B cell (primary cell): ENCODE measurements around the gene FRMD7. TPM values are rescaled to one million over a fixed set of nuclear protein-coding genes. Genes with fewer than 3 reads are reported as not detected.

Experiments used
- ATAC-seq: fragments of 200-7000 bp; cut with Tn5 transposase; one replicate; pipeline ENCODE4 v1.10.0; 2021; ENCODE audit warnings: low read depth, mild to moderate bottlenecking, moderate number of reproducible peaks, moderate library complexity
- CTCF ChIA-PET: fragments of 350-600 bp; sonication (Branson Sonifier 250); formaldehyde crosslinking; loops from one replicate; lab custom pipeline; 2021; ENCODE audit warnings: antibody characterized with exemption, inconsistent platforms; lab: Charles Lee
- POLR2A ChIA-PET: fragments of 350-600 bp; sonication (Branson Sonifier 250); formaldehyde crosslinking; loops from one replicate; lab custom pipeline; 2021; ENCODE audit warnings: antibody characterized with exemption; lab: Charles Lee
- DNase-seq: peaks from one replicate; pipeline ENCODE4 v3.0.0; 2013
- H2AFZ ChIP-seq: 2 replicates; pipeline ENCODE4 v1.6.1; 2012; ENCODE audit warnings: mild to moderate bottlenecking, low read depth, low read length; ENCODE audit not compliant: insufficient read depth, poor library complexity, severe bottlenecking
- H3K27ac ChIP-seq, 2 donors: 1 replicate in 1 of 2; 2 replicates in 1 of 2; pipeline ENCODE4 v1.5.1; 2012 to 2013; ENCODE audit warnings: low read length in 2 of 2, mild to moderate bottlenecking in 2 of 2, moderate library complexity in 1 of 2
- H3K27me3 ChIP-seq, 4 experiments: fragments of 200-600 bp in 1 of 4; sonication (generic) in 1 of 4; replicated peaks in 1 of 4; 1 replicate in 2 of 4; 2 replicates in 2 of 4; pipeline versions ENCODE4 v1.6.1 to v1.7.0; 2013 to 2016; ENCODE audit warnings: low read length in 3 of 4, mild to moderate bottlenecking in 2 of 4, mixed read lengths in 1 of 4, moderate library complexity in 1 of 4; ENCODE audit not compliant: insufficient read depth in 4 of 4, control insufficient read depth in 3 of 4; ENCODE audit errors: control extremely low read depth in 1 of 4
- H3K36me3 ChIP-seq, 2 experiments: replicated peaks in 1 of 2; 1 replicate in 1 of 2; 2 replicates in 1 of 2; pipeline versions ENCODE4 v1.6.1 to v1.7.1; 2013; ENCODE audit warnings: low read length in 1 of 2; ENCODE audit not compliant: insufficient read depth in 2 of 2, control insufficient read depth in 1 of 2; ENCODE audit errors: control extremely low read depth in 1 of 2, extremely low read depth in 1 of 2
- H3K4me1 ChIP-seq, 2 donors: fragments of 200-600 bp in 1 of 2; sonication (generic) in 1 of 2; 1 replicate in 1 of 2; 2 replicates in 1 of 2; pipeline versions ENCODE4 v1.5.1 to v1.6.1; 2013 to 2017; ENCODE audit warnings: low read length in 2 of 2; ENCODE audit not compliant: control insufficient read depth in 2 of 2, insufficient read depth in 2 of 2
- H3K4me2 ChIP-seq: replicated peaks from 2 replicates; pipeline ENCODE3; 2012; ENCODE audit warnings: mild to moderate bottlenecking, low read depth, low read length; ENCODE audit not compliant: poor library complexity, severe bottlenecking
- H3K4me3 ChIP-seq, 5 experiments: fragments of 200-600 bp in 1 of 5; sonication (generic) in 1 of 5; 1 replicate in 3 of 5; 2 replicates in 2 of 5; pipeline versions ENCODE4 v1.5.1 to v1.7.0; 2011 to 2016; ENCODE audit warnings: low read length in 4 of 5, mild to moderate bottlenecking in 4 of 5, low read depth in 2 of 5, control low read depth in 1 of 5, moderate library complexity in 1 of 5; ENCODE audit not compliant: insufficient read depth in 1 of 5; ENCODE audit errors: control extremely low read depth in 1 of 5, extremely low read depth in 1 of 5
- H3K79me2 ChIP-seq: fragments of 200-600 bp; sonication (generic); one replicate; pipeline ENCODE4 v1.6.0; 2016; ENCODE audit warnings: low read length; ENCODE audit not compliant: control insufficient read depth, insufficient read depth
- H3K9ac ChIP-seq: fragments of 200-600 bp; sonication (generic); 2 replicates; pipeline ENCODE4 v1.6.1; 2017; ENCODE audit warnings: mild to moderate bottlenecking, low read length, moderate library complexity
- H3K9me3 ChIP-seq, 3 donors: one replicate each; pipeline versions ENCODE4 v1.6.1 to v1.7.1; 2013; ENCODE audit warnings: low read length in 2 of 3; ENCODE audit not compliant: control insufficient read depth in 2 of 3, insufficient read depth in 1 of 3; ENCODE audit errors: control extremely low read depth in 1 of 3
- H4K20me1 ChIP-seq: 2 replicates; pipeline ENCODE4 v1.6.0; 2012; ENCODE audit warnings: mild to moderate bottlenecking, low read length; ENCODE audit not compliant: insufficient read depth, control insufficient read depth, poor library complexity, severe bottlenecking
- H3K27ac Mint-ChIP-seq: one replicate; pipeline ENCODE4 v1.8.0; 2021; ENCODE audit warnings: mixed read lengths
- H3K27me3 Mint-ChIP-seq: one replicate; pipeline ENCODE4 v1.8.0; 2021; ENCODE audit warnings: mixed read lengths
- H3K4me1 Mint-ChIP-seq: one replicate; pipeline ENCODE4 v1.8.0; 2021; ENCODE audit warnings: mixed read lengths
- H3K4me3 Mint-ChIP-seq: one replicate; pipeline ENCODE4 v1.8.0; 2021; ENCODE audit warnings: mixed read lengths
- H3K9me3 Mint-ChIP-seq: one replicate; pipeline ENCODE4 v1.8.0; 2022; ENCODE audit warnings: mixed read lengths; ENCODE audit not compliant: insufficient read depth
- EZH2 ChIP-seq: IDR thresholded peaks from 2 replicates; pipeline ENCODE4 v1.6.1; 2012; ENCODE audit warnings: borderline replicate concordance, low read depth, mild to moderate bottlenecking, moderate library complexity, low read length; ENCODE audit not compliant: insufficient read depth, poor library complexity, severe bottlenecking
- WGBS: methylation state at CpG from one replicate; pipeline ENCODE4 v1.1.5; 2013; ENCODE audit warnings: missing lambda C conversion rate; ENCODE audit not compliant: insufficient coverage; 5-methylcytosine and 5-hydroxymethylcytosine counted together
- intact Hi-C: fragments of 100-400 bp; cut with micrococcal nuclease; formaldehyde crosslinking; loops from one replicate; pipeline ENCODE4 v1.10.0; 2022
- polyA plus RNA-seq: library from polyadenylated mRNA; depleted of rRNA; stranded (reverse); fragments of >200 nt; gene quantifications from 2 replicates; pipeline ENCODE4 v1.2.3, GENCODE V29; 2012
- total RNA-seq, 2 donors: library from RNA; stranded (reverse); fragments of 120-200 nt in 1 of 2; gene quantifications; 1 replicate in 1 of 2; 2 replicates in 1 of 2; pipeline versions ENCODE4 v1.2.3 to v1.2.4, GENCODE V29; 2013 to 2022
- TF ChIP-seq, protein P1 (sequence below): fragments of 200-600 bp; IDR thresholded peaks from one replicate; pipeline ENCODE4 v1.8.0; 2022; ENCODE audit warnings: antibody characterized with exemption, mild to moderate bottlenecking

Gene FRMD7
- total and polyA plus RNA-seq, 2 donors (not counting 1 experiment from before 2014, with no cell fraction given): not detected

DNA sequence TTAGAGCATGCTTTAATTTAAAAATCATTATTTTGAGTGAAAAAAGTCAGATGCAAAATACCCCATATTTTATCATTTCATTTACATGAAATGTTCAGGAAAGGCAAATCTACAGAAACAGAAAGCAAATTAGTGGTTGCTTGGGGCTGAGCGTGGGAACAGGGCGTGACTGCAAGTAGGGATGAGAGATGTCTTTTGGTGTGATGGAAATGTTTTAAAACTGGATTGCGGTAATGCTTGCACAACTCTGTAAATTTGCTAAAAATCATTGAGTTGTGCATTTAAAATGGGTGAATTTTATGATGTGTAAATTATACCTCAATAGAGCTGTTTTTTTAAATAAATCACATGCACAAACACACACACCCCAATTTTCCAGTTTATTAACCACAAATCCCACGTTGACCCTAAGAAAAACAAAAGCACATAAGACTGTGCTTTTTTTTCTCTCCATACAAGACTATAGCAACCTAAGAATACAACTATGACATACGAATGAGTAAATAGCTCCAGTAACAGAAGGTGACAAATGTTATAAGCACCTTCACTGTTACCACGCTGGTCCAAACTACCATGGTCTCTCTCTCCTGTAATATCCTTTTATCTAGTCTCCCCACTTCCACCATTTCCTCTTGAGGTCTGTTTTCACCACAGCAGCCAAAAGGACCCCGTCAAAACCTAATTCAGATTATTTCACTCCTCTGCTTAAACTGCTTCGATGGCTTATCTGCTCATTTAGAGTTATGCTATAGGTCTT, 37.2 kb downstream of the FRMD7 start:
- CTCF ChIA-PET: interaction anchor here (1.4 to 3.2 kb wide), 3 partner anchors 22 to 541 kb away, joined by 3 to 32 read pairs (median 13); partner anchors contain the start of gene RAP2C
- no CpG with 5 or more reads among the region's 8 CpGs for WGBS
- no peaks in the 10 kb centered on the region for H3K4me1 Mint-ChIP-seq
- no peaks in the 10 kb centered on the region for H3K4me1 ChIP-seq
- DNase-seq (no peak), ATAC-seq (no peak)
- H3K9me3 Mint-ChIP-seq: no peaks in the 10 kb centered on the region
- H3K4me3 ChIP-seq: no peak overlapping the region
- H3K4me3 Mint-ChIP-seq: no peak overlapping the region
- no peak overlapping the region for H3K9ac ChIP-seq
- no peaks in the 10 kb centered on the region for H3K79me2 ChIP-seq
- no peaks in the 10 kb centered on the region for H4K20me1 ChIP-seq
- H3K27ac ChIP-seq: no peak overlapping the region
- TF ChIP-seq, protein P1, sequence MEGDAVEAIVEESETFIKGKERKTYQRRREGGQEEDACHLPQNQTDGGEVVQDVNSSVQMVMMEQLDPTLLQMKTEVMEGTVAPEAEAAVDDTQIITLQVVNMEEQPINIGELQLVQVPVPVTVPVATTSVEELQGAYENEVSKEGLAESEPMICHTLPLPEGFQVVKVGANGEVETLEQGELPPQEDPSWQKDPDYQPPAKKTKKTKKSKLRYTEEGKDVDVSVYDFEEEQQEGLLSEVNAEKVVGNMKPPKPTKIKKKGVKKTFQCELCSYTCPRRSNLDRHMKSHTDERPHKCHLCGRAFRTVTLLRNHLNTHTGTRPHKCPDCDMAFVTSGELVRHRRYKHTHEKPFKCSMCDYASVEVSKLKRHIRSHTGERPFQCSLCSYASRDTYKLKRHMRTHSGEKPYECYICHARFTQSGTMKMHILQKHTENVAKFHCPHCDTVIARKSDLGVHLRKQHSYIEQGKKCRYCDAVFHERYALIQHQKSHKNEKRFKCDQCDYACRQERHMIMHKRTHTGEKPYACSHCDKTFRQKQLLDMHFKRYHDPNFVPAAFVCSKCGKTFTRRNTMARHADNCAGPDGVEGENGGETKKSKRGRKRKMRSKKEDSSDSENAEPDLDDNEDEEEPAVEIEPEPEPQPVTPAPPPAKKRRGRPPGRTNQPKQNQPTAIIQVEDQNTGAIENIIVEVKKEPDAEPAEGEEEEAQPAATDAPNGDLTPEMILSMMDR: no peak
- TF ChIP-seq EZH2: no peak
- intact Hi-C loops: loop anchor here (5.0 kb wide), 1 partner anchor 522 kb away; no protein-coding TSS in a partner anchor
- H2AFZ ChIP-seq: no peak overlapping the region
- POLR2A ChIA-PET: interaction anchor here (0.7 kb wide), 1 partner anchor 19 kb away, joined by 7 read pairs; no protein-coding TSS in a partner anchor
- H3K27ac Mint-ChIP-seq: no peak overlapping the region
- no peaks in the 10 kb centered on the region for H3K36me3 ChIP-seq
- peaks cover 0 to 5% (median 0%) of the 10 kb centered on the region in 4 experiments for H3K27me3 ChIP-seq
- peaks cover 3% of the 10 kb centered on the region for H3K27me3 Mint-ChIP-seq
- no peak overlapping the region for H3K4me2 ChIP-seq
- no peaks in the 10 kb centered on the region for H3K9me3 ChIP-seq

DNA sequence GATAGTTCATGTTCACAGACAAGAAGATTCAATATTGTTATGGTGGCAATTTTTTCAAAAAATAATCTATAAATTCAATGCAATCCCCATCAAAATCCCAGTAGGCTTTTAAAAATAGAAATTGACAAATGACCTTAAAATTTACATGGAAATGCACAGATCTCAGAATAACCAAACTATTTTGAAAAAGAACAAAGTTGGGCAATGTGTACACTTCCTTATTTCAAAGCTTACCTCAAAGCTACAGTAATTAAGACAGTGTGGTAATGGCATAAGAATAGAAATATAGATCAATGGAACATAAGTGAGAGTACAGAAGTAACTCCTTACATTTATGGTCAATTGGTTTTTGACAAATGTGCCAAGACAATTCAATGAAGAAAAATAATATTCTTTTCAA, 39.0 kb downstream of the FRMD7 start:
- H3K79me2 ChIP-seq: no peaks in the 10 kb centered on the region
- H3K4me1 ChIP-seq: no peaks in the 10 kb centered on the region
- intact Hi-C loops: no loop called here
- H3K4me3 ChIP-seq: no peak overlapping the region
- ChIA-PET CTCF (no interaction called here), POLR2A (no interaction called here)
- H3K27me3 ChIP-seq: peaks cover 0 to 5% (median 0%) of the 10 kb centered on the region in 4 experiments
- no peak overlapping the region for H3K9ac ChIP-seq
- Mint-ChIP-seq H3K4me3 (no peak overlapping the region), H3K9me3 (no peaks in the 10 kb centered on the region), H3K27ac (no peak overlapping the region), H3K4me1 (no peaks in the 10 kb centered on the region), H3K27me3 (peaks cover 13% of the 10 kb centered on the region)
- H2AFZ ChIP-seq: no peak overlapping the region
- no peak for DNase-seq
- H3K27ac ChIP-seq: no peak overlapping the region
- TF ChIP-seq EZH2: no peak
- TF ChIP-seq, protein P1: no peak
- H3K4me2 ChIP-seq: no peak overlapping the region
- ATAC-seq: no peak
- H3K9me3 ChIP-seq: no peaks in the 10 kb centered on the region
- no peaks in the 10 kb centered on the region for H4K20me1 ChIP-seq
- H3K36me3 ChIP-seq: no peaks in the 10 kb centered on the region
